HG03457 (cell line): ENCODE measurements around the gene IQCE.

Source experiments
- ATAC-seq: cut with Tn5 transposase; IDR thresholded peaks from one replicate; pipeline ENCODE4 v1.9.1; 2021; ENCODE audit warnings: moderate number of reproducible peaks; ENCODE audit not compliant: unreplicated experiment

The IQCE gene

DNA sequence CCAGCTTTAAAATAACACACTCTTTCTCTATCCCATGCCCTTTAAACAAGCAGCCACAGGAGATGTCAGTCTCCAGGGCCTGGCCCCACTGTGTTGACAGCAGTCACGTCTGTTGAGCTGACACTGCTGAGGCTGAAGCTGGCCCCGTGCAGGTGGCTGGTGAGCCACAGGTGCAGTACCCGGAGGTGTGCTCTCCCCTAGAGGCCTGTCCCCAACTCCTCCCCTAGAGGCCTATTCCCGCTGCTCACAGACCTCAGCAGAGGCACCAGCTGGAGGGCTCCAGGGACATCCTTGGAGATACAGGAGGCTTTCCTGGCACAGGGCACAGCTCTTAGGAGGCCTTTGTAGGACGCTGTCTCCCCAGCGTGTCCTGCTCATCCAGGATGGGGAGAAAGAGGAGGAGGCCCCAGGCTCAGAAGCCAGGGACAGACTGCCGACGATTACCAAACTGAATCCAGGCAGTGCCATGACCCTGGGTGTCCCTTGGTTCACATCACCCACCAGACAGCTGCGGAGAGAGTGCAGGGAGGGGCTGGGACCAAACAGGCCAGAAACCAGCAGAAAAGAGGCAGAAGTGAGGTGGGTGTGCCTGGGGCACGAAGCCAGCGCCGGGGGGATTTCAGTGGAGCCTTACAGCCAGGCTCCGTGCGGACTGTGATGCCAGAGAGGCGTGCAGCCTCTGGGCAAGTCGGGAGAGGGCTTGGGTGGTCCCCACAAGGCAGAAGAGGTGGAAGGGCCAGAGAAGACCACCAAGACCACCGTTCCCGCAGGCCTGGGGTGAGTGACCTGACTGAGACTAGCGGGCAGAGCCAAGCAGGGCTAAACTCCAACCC lies 54.5 kb downstream of the IQCE start:
- no peak for ATAC-seq

DNA sequence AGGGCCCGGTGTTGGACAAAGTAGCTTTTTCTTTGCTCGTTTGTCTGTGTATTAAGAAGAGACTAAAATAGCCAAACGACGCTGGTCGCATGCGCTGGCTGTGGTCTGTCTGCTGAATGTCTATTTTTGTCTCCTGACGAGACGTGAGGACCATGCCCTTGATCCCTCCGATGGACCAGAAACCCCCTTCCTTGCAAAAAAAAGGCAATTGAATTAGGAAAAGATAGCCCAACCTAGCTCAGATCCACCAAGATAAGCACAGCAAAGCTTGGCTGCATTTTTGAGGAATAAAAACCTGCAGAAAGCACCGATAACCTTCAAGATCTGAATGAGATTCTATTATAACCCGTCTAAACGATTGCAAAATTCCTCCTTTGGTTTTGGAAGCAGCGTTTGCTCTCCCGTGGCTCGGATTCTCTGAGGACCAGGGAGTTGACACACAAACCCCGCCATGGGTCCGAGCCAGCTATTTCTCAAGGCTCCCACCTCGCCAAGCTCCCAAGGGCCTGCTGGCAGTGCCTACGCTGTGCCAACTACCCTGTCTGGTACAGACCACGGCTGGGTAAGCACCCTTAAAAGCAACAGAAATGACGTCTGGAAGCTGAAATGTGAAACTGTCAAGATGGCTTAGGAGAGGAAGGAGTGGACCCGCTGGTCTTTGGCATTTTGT lies 55.3 kb downstream of the IQCE start:
- ATAC-seq, result no peak

DNA sequence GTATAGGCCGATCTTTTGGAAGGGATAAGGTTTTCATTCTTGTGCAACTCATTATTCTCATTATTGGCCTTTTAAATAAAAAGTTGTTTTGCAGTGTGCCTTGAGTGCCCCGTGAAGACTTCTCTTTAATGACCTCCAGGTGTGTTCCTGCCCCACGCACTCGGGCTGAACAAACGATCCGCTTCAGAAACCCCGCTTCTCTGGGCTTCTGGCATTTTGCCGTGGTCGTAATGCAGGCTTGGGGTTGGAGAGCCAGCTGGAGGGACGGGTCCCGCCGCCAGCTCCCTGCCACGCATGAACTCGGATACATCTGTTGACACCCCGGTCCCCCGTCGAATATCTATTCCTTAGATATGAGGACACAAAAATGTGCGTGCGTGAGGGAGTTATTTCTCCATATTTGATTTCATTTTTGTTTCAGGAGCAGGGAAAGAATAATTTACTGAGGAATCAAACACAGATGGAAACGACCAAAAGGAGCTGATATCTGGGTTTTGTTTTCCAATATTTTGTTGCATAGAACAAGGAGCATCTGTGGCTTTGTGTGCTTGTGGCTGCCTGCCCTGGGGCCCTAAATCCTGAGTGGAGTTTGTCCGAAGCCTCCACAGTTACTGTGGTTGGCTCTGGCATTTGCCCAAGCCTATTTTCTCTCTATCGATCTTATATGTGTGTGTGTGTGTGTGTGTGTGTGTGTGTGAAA lies 56.0 kb downstream of the IQCE start:
- no peak for ATAC-seq

DNA sequence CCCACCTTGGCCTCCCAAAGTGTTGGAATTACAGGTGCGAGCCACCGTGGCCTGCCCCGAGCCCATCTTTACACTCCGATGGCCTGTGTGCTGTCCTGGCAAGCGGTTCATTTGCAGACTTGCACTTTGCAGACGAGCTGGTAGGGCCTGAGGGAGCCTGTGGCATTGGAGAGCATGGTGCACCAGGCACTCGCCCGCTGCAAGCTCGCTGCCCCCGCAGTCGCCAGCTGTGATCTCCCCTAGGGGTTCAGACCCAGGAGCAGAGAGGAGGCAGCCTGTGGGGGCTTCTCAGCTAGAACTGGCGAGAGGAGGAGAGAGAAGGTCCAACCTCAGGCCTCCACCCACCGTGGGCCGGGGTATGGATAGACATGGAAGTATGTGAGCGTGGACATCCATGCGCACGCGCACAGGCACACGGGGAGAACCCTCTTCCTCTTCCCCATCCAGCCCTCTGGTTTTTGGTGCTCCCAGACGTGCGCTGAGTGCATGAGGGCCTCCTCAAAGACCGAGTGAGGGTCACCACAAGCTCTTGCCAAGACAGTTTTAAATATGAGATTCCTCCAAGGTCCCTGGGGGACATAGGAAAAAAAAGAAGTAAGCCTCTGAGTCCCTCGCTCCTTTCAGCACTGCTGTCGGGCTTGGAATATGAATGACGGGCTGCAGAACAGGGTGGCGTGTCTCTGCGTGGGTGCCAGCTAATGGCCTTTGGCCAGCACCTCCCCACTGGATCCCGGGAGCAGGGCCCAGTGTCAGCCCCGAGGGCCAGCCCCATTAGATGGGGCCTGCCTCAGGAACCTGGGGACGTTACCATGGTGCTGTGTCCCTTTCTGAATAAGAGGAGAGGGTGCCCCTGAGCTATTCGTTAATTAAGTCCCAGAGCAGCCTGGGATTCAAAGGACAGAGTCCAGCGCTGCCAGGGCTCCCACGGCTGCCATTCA lies 57.9 kb downstream of the IQCE start:
- no peak for ATAC-seq

DNA sequence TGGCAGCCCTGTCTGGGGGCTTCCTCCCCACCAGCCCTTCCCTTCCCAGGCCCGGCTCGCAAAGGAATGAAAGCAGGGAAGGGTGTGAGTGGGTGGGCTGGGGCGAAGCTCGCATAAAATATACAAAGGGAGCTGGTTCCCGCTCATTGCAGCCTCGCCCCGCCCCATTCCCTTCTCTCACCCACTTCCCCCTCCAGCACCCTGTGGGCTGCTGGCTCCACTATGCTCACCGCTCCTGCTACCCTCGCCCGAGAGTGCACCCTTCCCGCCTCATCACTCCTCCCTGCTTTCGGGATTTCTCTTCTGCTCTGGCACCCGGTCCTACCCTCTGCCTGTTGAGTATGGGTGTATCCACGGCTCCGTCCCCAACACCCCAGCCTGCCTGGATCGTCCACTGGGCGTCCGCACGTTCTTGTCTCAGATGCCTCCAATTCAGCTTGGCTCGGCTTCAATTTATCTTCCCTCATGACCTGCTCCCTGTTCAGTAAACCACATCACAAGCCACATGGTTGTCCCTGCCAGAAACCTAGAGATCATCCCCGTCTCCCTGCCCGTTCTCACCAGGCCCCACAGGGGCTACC lies 58.6 kb downstream of the IQCE start:
- ATAC-seq, result no peak

DNA sequence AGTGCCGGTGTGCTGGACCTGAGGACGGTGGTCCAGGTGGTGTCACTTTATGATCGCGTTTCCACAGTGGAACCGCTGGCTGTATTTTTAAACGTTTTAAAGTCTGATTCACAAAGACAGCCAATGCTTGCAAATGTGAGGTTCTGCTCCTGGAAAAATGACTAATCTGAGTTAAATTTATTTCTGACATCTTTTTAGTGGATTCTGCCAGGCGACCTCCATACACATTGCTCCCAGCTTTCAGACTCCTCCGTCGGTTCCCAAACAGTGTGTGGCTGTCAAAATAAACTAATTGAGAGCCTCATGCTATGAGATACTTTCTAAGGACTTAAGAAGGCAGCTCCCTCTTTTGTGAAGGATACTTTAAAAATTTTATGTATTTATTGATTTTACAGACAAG lies 60.3 kb downstream of the IQCE start:
- ATAC-seq, result no peak

DNA sequence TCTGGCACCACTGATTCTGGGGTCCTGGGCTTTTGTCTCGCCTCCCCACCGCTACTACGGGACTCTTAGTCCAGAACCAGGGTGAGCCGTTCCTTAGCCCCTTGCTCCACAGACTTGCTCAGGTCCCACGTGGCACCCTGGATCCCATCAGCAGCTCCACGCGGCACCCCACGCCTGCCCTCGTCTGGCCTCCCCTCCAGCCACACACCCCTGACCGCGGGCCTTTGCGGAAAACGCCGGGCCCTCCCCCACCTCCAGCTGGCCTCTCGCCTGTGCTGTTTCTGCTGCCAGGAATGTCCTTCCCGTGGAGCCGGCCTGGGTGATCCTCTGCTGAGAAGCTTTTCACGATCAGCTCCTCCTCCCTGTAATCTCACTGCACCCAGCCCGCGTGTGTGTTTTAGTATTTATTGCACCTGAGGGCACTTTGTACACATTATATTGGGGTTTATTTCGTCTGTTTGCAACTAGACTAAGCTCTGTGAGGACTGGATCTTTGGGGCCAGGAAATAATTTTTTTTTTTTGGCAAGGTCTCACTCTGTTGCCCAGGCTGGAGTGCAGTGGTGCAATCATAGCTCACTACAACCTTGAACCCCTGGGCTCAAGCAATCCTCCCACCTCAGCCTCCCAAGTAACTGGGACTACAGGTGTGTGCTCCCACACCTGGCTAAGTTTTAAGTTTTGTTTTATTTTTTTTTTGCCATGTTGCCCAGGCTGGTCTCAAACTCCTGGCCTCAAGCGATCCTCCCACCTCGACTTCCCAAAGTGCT lies 62.5 kb downstream of the IQCE start:
- ATAC-seq, result no peak

DNA sequence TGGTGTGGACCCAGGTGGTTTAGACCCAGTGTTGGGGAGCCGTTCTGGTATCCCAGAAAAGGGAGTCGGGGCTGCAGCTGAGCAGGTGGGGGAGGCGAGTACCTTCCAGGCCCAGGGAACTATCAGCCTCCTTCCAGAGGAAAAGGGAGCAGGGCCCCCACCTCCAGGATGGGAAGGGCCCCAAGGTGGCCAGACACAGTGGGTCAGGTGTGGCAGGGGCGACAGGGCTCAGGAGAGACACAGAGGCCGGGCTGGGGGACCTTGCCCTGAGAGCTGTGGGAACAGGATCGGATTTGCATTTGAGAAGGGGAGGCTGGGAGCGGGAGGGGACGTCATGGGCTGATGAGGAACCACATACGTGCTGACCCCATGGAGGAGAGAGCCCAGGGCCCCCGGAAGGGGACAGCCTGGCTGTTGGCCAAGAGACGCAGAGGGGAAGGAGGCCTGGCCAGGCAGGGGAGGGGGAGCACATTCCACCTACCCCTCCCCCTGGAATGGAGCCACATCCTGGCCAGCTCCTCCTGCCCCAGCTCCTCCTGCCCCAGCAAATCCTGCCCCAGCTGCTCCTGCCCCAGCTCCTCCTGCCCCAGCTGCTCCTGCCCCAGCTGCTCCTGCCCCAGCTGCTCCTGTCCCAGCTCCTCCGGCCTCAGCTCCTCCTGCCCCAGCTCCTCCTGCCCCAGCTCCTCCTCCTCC lies 63.3 kb downstream of the IQCE start:
- ATAC-seq, result no peak

DNA sequence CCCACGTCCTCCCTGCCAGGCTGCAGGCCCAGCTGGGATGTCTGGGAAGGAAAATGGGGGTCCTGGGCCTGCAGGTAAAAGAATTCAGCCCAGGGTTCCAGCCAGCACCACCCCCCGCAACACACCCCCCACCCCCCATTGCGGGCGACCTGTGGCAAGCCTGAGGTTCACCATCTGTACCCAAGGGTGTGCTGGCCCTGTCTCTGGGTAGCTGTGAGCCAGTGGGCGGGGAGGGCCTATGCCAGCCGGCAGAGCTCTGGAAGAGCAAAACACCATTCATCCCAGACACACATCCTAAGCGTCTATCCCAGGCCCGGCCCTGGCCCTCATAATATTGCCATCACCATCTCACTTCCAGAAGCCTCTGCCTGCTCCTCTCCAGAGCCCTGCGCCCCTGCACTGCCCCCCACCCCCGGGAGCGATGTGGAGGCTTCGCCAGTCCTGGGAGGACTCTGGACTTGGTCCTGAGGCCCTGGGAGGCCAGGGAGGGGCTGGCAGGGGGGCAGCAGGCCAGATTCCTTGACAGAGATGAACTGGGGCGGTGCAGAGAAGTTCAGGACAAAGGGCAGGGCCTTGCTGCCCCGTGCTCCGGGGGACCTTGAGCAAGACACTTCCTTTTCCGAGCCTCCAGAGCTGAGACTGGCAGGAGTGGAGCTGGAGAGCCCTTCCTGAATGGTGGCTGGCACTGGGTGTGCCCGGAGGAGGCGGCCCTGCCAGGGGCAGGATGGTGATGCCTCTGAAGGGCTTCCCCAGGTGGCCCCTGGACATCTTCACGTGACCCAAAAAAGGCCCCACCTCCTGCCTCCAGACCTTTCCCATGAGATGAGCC lies 64.3 kb downstream of the IQCE start:
- ATAC-seq, result no peak

DNA sequence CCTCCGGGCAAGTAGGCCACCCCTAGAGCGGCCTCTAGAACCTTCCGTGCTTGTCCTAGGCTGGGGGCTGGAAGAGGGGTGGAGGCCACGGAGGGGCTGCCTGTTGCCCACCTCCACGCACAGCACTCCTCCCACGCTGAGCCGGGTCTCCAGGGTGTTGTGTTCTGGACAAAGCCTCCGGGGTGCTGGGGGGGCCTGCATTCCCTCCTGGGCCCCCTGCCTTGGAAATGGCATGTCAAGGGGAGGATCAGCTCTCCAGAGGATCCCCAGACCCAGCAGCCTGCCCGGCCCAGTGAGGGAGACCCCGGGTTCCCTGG lies 64.9 kb downstream of the IQCE start:
- no peak for ATAC-seq

DNA sequence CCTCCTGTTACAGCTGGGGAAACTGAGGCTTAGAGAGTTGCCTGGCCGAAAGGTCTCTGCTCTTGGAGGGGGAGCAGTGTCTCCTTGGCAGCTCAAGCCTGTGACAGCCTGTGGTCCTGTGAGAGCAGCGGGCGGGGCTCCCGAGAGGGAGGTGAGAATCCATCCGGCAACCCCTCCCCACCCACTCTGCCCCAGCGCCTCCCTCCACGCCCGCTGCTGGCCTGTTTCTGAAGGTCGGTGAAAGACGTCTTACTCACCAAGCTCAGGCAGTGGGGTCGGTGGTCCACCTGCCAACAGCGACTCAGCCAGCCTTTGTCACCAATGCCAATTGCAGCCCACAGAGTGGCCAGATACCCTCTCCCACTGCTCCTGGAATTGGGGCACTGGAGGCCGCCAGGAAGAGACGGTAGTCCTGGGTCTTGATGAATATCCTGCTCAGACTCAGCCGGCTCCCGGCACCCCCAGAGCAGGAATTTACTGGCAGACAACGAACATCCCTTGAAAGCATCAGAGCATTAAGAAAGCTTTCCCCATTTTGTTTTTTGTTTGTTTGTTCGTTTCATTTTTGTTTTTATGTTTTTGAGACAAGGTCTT lies 65.6 kb downstream of the IQCE start:
- no peak for ATAC-seq

DNA sequence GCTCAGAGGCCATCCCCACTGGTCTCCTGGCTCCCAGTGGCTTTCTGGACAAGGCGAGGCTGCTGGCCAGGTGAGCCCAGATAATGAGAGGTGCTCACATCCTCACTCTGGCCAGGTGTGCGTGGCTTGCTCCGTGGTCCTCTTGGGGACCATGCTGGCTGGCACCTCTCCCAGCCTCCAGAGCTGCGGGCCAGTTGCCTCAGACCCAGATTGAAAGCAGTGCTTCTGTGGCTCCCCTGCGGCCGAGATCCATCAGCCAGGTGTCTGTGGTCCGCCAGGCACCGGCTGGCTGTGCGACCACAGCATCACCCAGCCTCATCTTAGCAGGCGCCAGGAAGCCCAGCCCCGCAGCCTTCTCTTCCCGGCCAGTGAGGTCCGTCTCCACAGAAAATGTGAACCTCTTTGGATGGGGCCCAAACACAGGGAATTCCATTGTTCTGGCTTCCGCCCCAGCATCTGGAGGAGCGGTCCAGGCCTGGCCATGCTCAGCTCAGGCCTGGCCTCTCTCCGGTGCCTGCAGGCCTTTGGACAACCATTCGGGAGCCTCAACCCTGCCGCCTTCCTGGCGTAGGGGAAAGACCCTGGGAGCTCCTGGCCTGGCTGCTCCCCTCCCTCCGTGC lies 67.8 kb downstream of the IQCE start:
- ATAC-seq, result no peak

DNA sequence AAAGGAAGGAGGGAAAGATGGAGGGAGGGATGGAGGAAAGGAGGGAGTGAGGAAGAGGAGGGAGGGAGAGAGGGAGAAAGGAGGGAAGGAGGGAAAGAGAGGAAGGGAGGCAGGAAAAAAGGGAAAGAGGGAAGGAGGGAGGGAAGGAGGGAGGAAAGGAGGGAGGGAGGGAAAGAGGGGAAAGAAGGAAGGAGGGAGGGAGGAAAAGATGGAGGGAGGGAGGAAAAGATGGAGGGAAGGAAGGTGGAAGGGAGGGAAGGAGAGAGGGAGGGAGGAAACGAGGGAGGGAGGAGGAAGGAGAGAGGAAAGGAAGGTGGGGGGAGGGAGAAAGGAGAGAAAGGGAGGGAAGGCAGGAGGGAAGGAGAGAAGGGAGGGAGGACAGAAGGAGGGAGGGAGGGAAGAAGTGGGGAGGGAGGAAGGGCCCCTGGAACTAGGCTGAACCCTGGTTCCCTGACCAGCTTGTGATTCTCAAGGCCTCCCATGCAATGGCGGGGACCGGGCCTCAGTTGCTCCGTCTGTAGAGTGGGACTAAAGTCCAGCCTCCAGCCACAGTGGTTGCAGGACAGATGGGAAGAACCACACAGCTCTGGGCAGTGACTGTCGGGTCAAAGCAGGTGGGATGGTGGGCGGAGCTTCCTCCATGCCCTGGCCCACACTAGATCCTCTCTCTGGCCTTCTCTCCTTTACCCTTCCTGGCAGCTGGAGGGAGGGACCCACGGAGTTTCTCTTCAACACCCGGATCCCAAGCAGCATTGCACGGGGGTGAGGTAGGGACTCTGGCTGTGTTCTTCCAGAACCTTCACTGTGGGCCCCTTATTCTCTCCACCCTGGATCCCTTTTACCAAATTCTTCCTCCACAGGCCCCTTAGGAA lies 68.7 kb downstream of the IQCE start:
- no peak for ATAC-seq

DNA sequence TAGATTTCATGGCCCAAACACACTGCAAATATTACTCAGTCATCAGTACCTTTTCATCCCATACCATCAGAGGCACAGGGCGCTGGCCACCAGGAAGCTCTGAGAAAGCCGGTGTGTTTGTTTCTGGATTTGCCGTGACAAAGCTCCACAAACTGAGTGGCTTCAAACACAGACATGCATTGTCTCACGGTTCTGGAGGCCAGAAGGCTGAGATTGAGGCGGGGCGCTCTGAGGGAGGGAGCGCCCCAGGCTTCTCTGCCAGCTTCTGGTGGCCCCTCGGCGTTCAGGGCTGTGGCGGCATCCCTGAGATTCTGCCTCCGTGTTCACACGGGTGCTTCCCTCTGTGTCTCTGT lies 69.3 kb downstream of the IQCE start:
- ATAC-seq, result no peak

DNA sequence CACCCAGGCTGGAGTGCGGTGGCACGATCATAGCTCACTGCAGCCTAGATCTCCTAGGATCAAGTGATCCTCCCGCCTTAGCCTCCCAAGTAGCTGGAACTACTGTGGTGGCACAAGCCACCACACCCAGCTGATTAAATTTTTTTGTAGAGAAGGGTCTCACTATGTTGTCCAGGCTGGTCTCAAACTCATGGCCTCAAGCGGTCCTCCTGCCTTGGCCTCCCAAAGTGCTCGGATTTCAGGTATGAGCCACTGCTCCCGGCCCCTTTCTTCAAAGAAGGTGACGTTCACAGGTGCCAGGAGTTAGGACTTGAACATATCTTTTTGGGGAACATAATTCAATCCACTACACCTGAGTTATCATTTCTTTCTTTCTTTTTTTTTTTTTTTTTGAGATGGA lies 70.1 kb downstream of the IQCE start:
- no peak for ATAC-seq

DNA sequence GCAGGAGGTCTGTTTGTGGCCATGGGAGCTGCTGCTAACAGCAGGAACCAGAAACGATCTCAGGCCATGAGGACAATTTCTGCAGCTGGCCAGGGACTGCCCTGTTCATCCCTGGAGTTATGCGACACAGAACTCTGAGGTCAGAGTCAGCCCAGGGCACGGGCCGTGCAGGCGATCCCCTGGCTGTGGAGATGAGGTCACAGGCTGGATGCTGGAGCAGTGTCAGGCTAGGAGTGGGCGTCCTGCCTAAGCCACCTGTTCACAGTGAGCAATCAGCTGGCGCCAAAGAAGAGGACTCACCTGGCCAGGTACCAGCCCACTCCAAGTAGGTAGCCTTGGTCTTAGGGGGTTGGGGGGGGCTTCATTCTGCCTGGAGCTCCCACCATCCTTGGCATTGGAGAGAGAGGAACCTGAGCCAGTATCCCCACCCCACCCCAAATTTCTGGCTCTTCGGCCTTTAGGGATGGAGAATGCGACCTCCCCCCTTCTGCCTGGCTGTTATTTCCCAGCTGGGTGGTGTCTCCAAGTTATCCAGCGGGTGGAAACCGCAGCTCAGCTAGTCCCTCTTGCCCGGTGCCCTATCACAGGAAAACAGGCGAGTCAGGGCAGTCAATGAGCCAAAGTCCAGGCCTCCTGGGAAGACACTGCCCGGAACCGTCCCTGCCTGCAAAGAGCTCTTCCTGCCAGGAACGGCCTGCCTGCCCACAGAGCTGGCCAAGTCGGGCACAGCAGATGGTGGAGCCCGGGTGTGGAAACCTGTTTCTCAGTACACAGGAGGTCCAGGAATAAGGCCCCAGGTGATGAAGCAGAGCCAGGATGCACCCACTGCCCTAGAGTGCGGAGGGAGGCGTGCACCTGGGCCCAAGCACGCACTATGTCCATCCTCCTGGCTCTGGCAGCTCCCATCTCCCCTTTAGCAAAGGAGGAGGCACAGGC lies 71.2 kb downstream of the IQCE start:
- no peak for ATAC-seq
